CD4-positive, alpha-beta T cell (primary cell): ENCODE data around the gene GPR45. TPM values are rescaled to one million over a fixed set of nuclear protein-coding genes. Genes with fewer than 3 reads are reported as not detected.

Experiments used
- ATAC-seq: fragments of 200-7000 bp; cut with Tn5 transposase; one replicate; pipeline ENCODE4 v1.10.0; 2022; ENCODE audit warnings: mild to moderate bottlenecking; ENCODE audit not compliant: poor library complexity
- CTCF ChIA-PET: fragments of 350-600 bp; sonication (Branson Sonifier 250); formaldehyde crosslinking; loops from one replicate; lab custom pipeline; 2021; ENCODE audit warnings: antibody characterized with exemption, inconsistent platforms; lab: Charles Lee
- POLR2A ChIA-PET: fragments of 350-600 bp; sonication (Branson Sonifier 250); formaldehyde crosslinking; loops from one replicate; lab custom pipeline; 2021; ENCODE audit warnings: antibody characterized with exemption, inconsistent platforms; lab: Charles Lee
- DNase-seq, 14 experiments: peaks; one replicate each; pipeline ENCODE4 v3.0.0-alpha.2; 2013 to 2020; ENCODE audit warnings: mixed read lengths in 2 of 14
- H3K27ac ChIP-seq, 2 donors: one replicate each; pipeline versions ENCODE4 v1.5.1 to v1.7.0; 2013; ENCODE audit warnings: low read length in 2 of 2, low read depth in 1 of 2, mild to moderate bottlenecking in 1 of 2
- H3K27me3 ChIP-seq, 2 experiments: 1 replicate in 1 of 2; 2 replicates in 1 of 2; pipeline versions ENCODE4 v1.6.1 to v1.7.0; 2013; ENCODE audit warnings: low read length in 2 of 2, control low read depth in 1 of 2, mild to moderate bottlenecking in 1 of 2, moderate library complexity in 1 of 2; ENCODE audit not compliant: insufficient read depth in 2 of 2, control insufficient read depth in 1 of 2
- H3K36me3 ChIP-seq: one replicate; pipeline ENCODE4 v1.6.1; 2013; ENCODE audit warnings: low read length, control low read depth; ENCODE audit not compliant: insufficient read depth
- H3K4me1 ChIP-seq: one replicate; pipeline ENCODE4 v1.6.1; 2013; ENCODE audit warnings: low read length, control low read depth; ENCODE audit not compliant: insufficient read depth
- H3K4me3 ChIP-seq: one replicate; pipeline ENCODE4 v1.5.1; 2013; ENCODE audit warnings: mild to moderate bottlenecking, low read length, moderate library complexity
- H3K9me3 ChIP-seq, 2 experiments: 1 replicate in 1 of 2; 2 replicates in 1 of 2; pipeline versions ENCODE4 v1.6.1 to v1.7.0; 2013; ENCODE audit warnings: low read length in 2 of 2, mild to moderate bottlenecking in 2 of 2, control low read depth in 1 of 2, moderate library complexity in 1 of 2; ENCODE audit not compliant: control insufficient read depth in 1 of 2, insufficient read depth in 1 of 2
- H3K27ac Mint-ChIP-seq: one replicate; pipeline ENCODE4 v1.8.0; 2020; ENCODE audit warnings: mixed read lengths
- H3K27me3 Mint-ChIP-seq: one replicate; pipeline ENCODE4 v1.8.0; 2021; ENCODE audit warnings: mixed read lengths
- H3K36me3 Mint-ChIP-seq: one replicate; pipeline ENCODE4 v1.8.0; 2021; ENCODE audit warnings: low read depth, mixed read lengths
- H3K4me1 Mint-ChIP-seq: one replicate; pipeline ENCODE4 v1.8.0; 2021; ENCODE audit warnings: low read depth, mixed read lengths
- H3K4me3 Mint-ChIP-seq: one replicate; pipeline ENCODE4 v1.8.0; 2020; ENCODE audit warnings: mild to moderate bottlenecking, mixed read lengths
- H3K9me3 Mint-ChIP-seq: one replicate; pipeline ENCODE4 v1.8.0; 2020; ENCODE audit warnings: mixed read lengths
- intact Hi-C, 2 experiments: fragments of 100-400 bp; cut with DNase I in 1 of 2; cut with micrococcal nuclease in 1 of 2; formaldehyde crosslinking; loops; one replicate each; pipeline versions ENCODE4 v1.15.1 to v1.9.0; 2023 to 2025; cut with DNase I, micrococcal nuclease
- total RNA-seq, 174 experiments: library from RNA in 2 of 174; stranded (reverse) in 2 of 174; gene quantifications; one replicate each; pipeline ENCODE4 v1.2.3 and lab custom pipeline; 2021 to 2026
- TF ChIP-seq, protein P1 (sequence below): fragments of 200-600 bp; IDR thresholded peaks from one replicate; pipeline ENCODE4 v1.8.0; 2022; ENCODE audit warnings: antibody characterized with exemption, mild to moderate bottlenecking

The GPR45 gene
- total RNA-seq, 2 experiments from 2014 or later: not detected

DNA sequence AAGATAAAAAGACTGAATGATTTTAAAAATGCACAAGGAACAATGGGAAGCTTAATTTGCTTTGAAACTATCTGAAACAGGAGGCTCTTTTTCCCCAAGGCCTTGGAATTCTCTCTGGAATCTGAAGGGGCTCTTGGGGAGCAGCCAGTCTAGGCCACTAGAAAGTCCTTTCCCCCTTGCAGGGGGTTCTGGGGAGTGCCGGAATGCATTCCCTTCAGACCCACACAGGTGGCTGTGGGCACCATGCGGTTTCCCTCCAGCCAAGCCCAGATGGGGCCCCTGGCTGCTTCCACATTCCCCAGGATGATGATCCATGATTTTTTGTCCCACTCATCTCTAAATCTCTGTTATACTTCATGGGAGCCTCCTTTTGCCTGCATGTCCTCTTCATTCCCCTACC is 10.7 kb downstream of the GPR45 start:
- no peak overlapping the region for H3K27ac ChIP-seq
- no peaks in the 10 kb centered on the region for H3K36me3 ChIP-seq
- H3K27me3 Mint-ChIP-seq: no peaks in the 10 kb centered on the region
- no peaks in the 10 kb centered on the region for H3K36me3 Mint-ChIP-seq
- H3K9me3 ChIP-seq: no peaks in the 10 kb centered on the region
- DNase-seq (no peak), ATAC-seq (no peak)
- no peaks in the 10 kb centered on the region for H3K4me1 ChIP-seq
- no peaks in the 10 kb centered on the region for H3K4me1 Mint-ChIP-seq
- H3K4me3 ChIP-seq: no peak overlapping the region
- ChIA-PET POLR2A (no interaction called here), CTCF (no interaction called here)
- TF ChIP-seq, protein P1, sequence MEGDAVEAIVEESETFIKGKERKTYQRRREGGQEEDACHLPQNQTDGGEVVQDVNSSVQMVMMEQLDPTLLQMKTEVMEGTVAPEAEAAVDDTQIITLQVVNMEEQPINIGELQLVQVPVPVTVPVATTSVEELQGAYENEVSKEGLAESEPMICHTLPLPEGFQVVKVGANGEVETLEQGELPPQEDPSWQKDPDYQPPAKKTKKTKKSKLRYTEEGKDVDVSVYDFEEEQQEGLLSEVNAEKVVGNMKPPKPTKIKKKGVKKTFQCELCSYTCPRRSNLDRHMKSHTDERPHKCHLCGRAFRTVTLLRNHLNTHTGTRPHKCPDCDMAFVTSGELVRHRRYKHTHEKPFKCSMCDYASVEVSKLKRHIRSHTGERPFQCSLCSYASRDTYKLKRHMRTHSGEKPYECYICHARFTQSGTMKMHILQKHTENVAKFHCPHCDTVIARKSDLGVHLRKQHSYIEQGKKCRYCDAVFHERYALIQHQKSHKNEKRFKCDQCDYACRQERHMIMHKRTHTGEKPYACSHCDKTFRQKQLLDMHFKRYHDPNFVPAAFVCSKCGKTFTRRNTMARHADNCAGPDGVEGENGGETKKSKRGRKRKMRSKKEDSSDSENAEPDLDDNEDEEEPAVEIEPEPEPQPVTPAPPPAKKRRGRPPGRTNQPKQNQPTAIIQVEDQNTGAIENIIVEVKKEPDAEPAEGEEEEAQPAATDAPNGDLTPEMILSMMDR: no peak
- intact Hi-C loops: no loop called here
- no peaks in the 10 kb centered on the region for H3K9me3 Mint-ChIP-seq
- no peaks in the 10 kb centered on the region for H3K27me3 ChIP-seq
- H3K27ac Mint-ChIP-seq: no peak overlapping the region
- no peak overlapping the region for H3K4me3 Mint-ChIP-seq

DNA sequence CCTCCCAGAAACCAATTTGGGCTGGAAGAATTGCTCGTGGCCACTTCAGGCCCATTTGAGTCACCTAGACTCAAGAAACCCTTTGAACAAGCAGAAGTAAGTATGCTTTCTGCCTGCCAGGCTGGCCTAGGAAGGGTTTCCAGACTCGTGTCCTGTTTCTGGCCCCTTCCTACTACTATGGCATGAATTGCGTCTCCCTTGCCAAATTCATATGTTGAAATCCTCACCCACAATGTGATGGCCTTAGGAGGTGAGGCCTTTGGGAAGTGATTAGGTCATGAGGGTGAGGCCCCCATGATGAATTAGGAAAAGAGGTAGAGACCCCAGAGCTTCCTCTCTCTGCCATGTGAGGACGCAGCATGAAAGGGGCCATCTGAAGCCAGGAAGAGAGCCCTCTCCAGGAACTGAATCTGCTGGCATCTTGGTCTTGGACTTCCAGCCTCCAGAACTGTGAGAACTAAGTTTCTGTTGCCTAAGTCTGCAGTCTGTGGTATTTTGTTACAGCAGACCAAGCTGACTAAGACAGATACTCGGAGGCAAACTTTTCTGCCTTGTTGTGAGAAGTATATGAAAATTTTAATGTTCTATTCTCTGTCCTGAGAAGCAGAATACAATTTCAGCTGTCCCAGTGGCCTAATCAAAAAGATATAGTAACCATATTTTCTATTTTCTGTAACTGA is 13.1 kb downstream of the GPR45 start:
- no peaks in the 10 kb centered on the region for H3K27me3 Mint-ChIP-seq
- POLR2A ChIA-PET: no interaction called here

DNA sequence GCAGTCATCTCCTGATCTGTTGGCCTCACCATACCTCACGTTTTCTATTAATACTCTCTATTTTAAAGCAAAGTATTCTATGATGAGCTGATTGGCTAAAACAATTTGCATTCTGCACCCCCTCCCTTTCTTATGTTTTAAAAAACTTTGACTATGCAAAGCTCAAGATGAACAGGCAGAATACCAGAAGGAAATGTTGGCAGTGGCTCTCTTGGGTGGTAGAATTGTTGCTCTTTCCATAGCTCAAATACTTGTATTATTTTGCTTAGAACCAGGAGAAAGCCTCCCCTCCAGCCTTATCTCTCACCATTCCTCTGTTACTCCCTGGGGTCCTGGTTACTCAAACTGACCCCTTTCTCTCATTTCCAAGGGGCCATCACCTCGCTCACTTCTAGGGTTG is 14.4 kb downstream of the GPR45 start:
- Mint-ChIP-seq H3K36me3 (no peaks in the 10 kb centered on the region), H3K9me3 (no peaks in the 10 kb centered on the region), H3K4me1 (no peaks in the 10 kb centered on the region), H3K4me3 (no peak overlapping the region), H3K27ac (no peak overlapping the region), H3K27me3 (no peaks in the 10 kb centered on the region)
- no peak overlapping the region for H3K27ac ChIP-seq
- no peaks in the 10 kb centered on the region for H3K27me3 ChIP-seq
- H3K9me3 ChIP-seq: no peaks in the 10 kb centered on the region
- H3K36me3 ChIP-seq: no peaks in the 10 kb centered on the region
- no peak for DNase-seq
- no peak for ATAC-seq
- TF ChIP-seq, protein P1: no peak
- CTCF ChIA-PET: no interaction called here
- intact Hi-C loops: no loop called here
- H3K4me3 ChIP-seq: no peak overlapping the region
- POLR2A ChIA-PET: interaction anchor here (0.6 kb wide), 1 partner anchor 329 kb away, joined by 3 read pairs; no protein-coding TSS in a partner anchor
- H3K4me1 ChIP-seq: no peaks in the 10 kb centered on the region

More for the DNA sequence above, 13.1 kb downstream of the GPR45 start:
- Histone ChIP-seq H3K9me3 (no peaks in the 10 kb centered on the region), H3K36me3 (no peaks in the 10 kb centered on the region), H3K27ac (no peak overlapping the region), H3K4me3 (no peak overlapping the region), H3K4me1 (no peaks in the 10 kb centered on the region), H3K27me3 (no peaks in the 10 kb centered on the region)
- TF ChIP-seq, protein P1: no peak
- DNase-seq (no peak), ATAC-seq (no peak)
- H3K27ac Mint-ChIP-seq: no peak overlapping the region
- no peaks in the 10 kb centered on the region for H3K9me3 Mint-ChIP-seq
- no peaks in the 10 kb centered on the region for H3K4me1 Mint-ChIP-seq
- H3K4me3 Mint-ChIP-seq: no peak overlapping the region
- CTCF ChIA-PET: no interaction called here
- intact Hi-C loops: no loop called here
- H3K36me3 Mint-ChIP-seq: no peaks in the 10 kb centered on the region
